BLaER1 treated with 17β-estradiol and CSF1 and Interleukin-3, amounts not matched to agents 10 nM and 100 nM (cell line): ENCODE data around the gene GIMAP2.

ENCODE experiments used
- H3K27ac ChIP-seq, 11 experiments: shearing (Covaris generic); formaldehyde crosslinking; 2 replicates each; pipeline ENCODE4 v1.8.1; 2022
- H3K27me3 ChIP-seq, 11 experiments: shearing (Covaris generic); formaldehyde crosslinking; 2 replicates each; pipeline ENCODE4 v1.8.1; 2022
- H3K36me3 ChIP-seq, 11 experiments: shearing (Covaris generic); formaldehyde crosslinking; 2 replicates each; pipeline ENCODE4 v1.8.1; 2022
- H3K4me1 ChIP-seq, 10 experiments: shearing (Covaris generic); formaldehyde crosslinking; 2 replicates each; pipeline ENCODE4 v1.8.1; 2022
- H3K4me2 ChIP-seq, 11 experiments: shearing (Covaris generic); formaldehyde crosslinking; 2 replicates each; pipeline ENCODE4 v1.8.1; 2022
- H3K4me3 ChIP-seq, 10 experiments: shearing (Covaris generic); formaldehyde crosslinking; 2 replicates each; pipeline ENCODE4 v1.8.1; 2022
- H3K9ac ChIP-seq, 11 experiments: shearing (Covaris generic); formaldehyde crosslinking; 2 replicates each; pipeline ENCODE4 v1.8.1; 2022
- H3K9me3 ChIP-seq, 11 experiments: shearing (Covaris generic); formaldehyde crosslinking; replicated peaks in 1 of 11; 2 replicates each; pipeline ENCODE4 v1.8.1; 2022
- H4K20me1 ChIP-seq, 11 experiments: shearing (Covaris generic); formaldehyde crosslinking; 2 replicates each; pipeline ENCODE4 v1.8.1; 2022
- Cebpa-rat ChIP-seq, 11 experiments: shearing (Covaris generic); IDR thresholded peaks; 2 replicates each; pipeline ENCODE4 v1.8.1; 2022

GIMAP2 gene

GRCh38 chr7:150738591-150739001, 53.1 kb downstream of the GIMAP2 start:
- H3K27ac ChIP-seq = peak overlapping the region in 2 of 11 experiments; percentile 54 to 58; a peak in 2 of 22 replicates
- TF ChIP-seq Cebpa-rat (IDR thresholded peaks at IDR 0.05) = no peak
- H3K4me2 ChIP-seq = peak overlapping the region in 3 of 11 experiments; percentile 83 to 88 (median 85); a peak in 6 of 22 replicates
- H3K4me1 ChIP-seq = peaks cover 11 to 77% (median 14%) of the 10 kb centered on the region in 10 experiments
- peak overlapping the region in 3 of 10 experiments; percentile 60 to 67 (median 63); a peak in 6 of 20 replicates for H3K4me3 ChIP-seq
- peaks cover 0 to 45% (median 0%) of the 10 kb centered on the region in 11 experiments; a peak in 2 of 22 replicates for H4K20me1 ChIP-seq
- no peaks in the 10 kb centered on the region for H3K27me3 ChIP-seq
- peaks cover 0 to 41% (median 0%) of the 10 kb centered on the region in 11 experiments; a peak in 6 of 22 replicates for H3K36me3 ChIP-seq
- H3K9ac ChIP-seq = peak overlapping the region in 2 of 11 experiments; percentile 79 to 80; a peak in 5 of 22 replicates
- H3K9me3 ChIP-seq = peaks cover 0 to 10% (median 0%) of the 10 kb centered on the region in 11 experiments; a peak in 7 of 22 replicates

GRCh38 chr7:150739033-150739432, 53.5 kb downstream of the GIMAP2 start:
- H3K4me2 ChIP-seq = peak overlapping the region in 3 of 11 experiments; percentile 83 to 88 (median 85); a peak in 6 of 22 replicates
- peak overlapping the region in 3 of 10 experiments; percentile 60 to 67 (median 63); a peak in 5 of 20 replicates for H3K4me3 ChIP-seq
- no peaks in the 10 kb centered on the region for H3K27me3 ChIP-seq
- peaks cover 0 to 10% (median 0%) of the 10 kb centered on the region in 11 experiments; a peak in 7 of 22 replicates for H3K9me3 ChIP-seq
- TF ChIP-seq Cebpa-rat (IDR thresholded peaks at IDR 0.05) = no peak
- H4K20me1 ChIP-seq = peaks cover 0 to 49% (median 0%) of the 10 kb centered on the region in 11 experiments; a peak in 2 of 22 replicates
- peaks cover 0 to 46% (median 0%) of the 10 kb centered on the region in 11 experiments; a peak in 6 of 22 replicates for H3K36me3 ChIP-seq
- peaks cover 11 to 73% (median 14%) of the 10 kb centered on the region in 10 experiments for H3K4me1 ChIP-seq
- peak overlapping the region in 2 of 11 experiments; percentile 79 to 80; a peak in 4 of 22 replicates for H3K9ac ChIP-seq
- 0 out of 22 replicates have a peak overlapping the region, but pooled peaks of 1 of the 11 experiments have one; percentile 58 for H3K27ac ChIP-seq

GRCh38 chr7:150740053-150740452, 54.5 kb downstream of the GIMAP2 start:
- TF ChIP-seq Cebpa-rat (IDR thresholded peaks at IDR 0.05) = no peak
- Histone ChIP-seq H3K9ac (peak overlapping the region in 1 of 11 experiments; percentile 80; a peak in 1 of 22 replicates), H3K36me3 (peaks cover 0 to 50% (median 0%) of the 10 kb centered on the region in 11 experiments; a peak in 6 of 22 replicates), H3K4me1 (peaks cover 11 to 65% (median 14%) of the 10 kb centered on the region in 10 experiments), H3K4me3 (peak overlapping the region in 2 of 10 experiments; percentile 63 to 67; a peak in 4 of 20 replicates), H4K20me1 (peaks cover 0 to 53% (median 0%) of the 10 kb centered on the region in 11 experiments; a peak in 2 of 22 replicates), H3K9me3 (peaks cover 0 to 7% (median 0%) of the 10 kb centered on the region in 11 experiments; a peak in 7 of 22 replicates), H3K4me2 (peak overlapping the region in 3 of 11 experiments; percentile 83 to 88 (median 85); a peak in 6 of 22 replicates), H3K27me3 (no peaks in the 10 kb centered on the region), H3K27ac (no peak overlapping the region)

GRCh38 chr7:150742286-150742968, 56.9 kb downstream of the GIMAP2 start:
- no peak for TF ChIP-seq Cebpa-rat (IDR thresholded peaks at IDR 0.05)
- no peak overlapping the region for H3K4me3 ChIP-seq
- H3K9me3 ChIP-seq = peaks cover 0 to 7% (median 0%) of the 10 kb centered on the region in 11 experiments; a peak in 7 of 22 replicates
- peak overlapping the region in 2 of 11 experiments; percentile 14 to 29; a peak in 2 of 22 replicates for H3K4me2 ChIP-seq
- H3K36me3 ChIP-seq = peaks cover 0 to 50% (median 0%) of the 10 kb centered on the region in 11 experiments; a peak in 6 of 22 replicates
- no peak overlapping the region; a peak in 1 of 22 replicates for H3K9ac ChIP-seq
- H3K4me1 ChIP-seq = peaks cover 4 to 48% (median 6%) of the 10 kb centered on the region in 10 experiments
- peaks cover 0 to 53% (median 0%) of the 10 kb centered on the region in 11 experiments; a peak in 2 of 22 replicates for H4K20me1 ChIP-seq
- no peak overlapping the region for H3K27ac ChIP-seq
- no peaks in the 10 kb centered on the region for H3K27me3 ChIP-seq
